Adrenal gland (tissue), 5 donors: Measurements from ENCODE around the gene PAX4.

Experiments used
- POLR2A ChIP-seq, 2 donors: fragments of 450-650 bp; IDR thresholded peaks; one replicate each; pipeline ENCODE4 v1.6.1; 2017; ENCODE audit warnings: antibody characterized with exemption in 2 of 2, mild to moderate bottlenecking in 2 of 2, moderate library complexity in 1 of 2
- TF ChIP-seq, protein P1 (sequence below), 6 experiments: fragments of 450-650 bp in 4 of 6; fragments of 200-600 bp in 2 of 6; sonication (generic) in 1 of 6; IDR thresholded peaks; 1 replicate in 5 of 6; 2 replicates in 1 of 6; pipeline versions ENCODE4 v1.5.1 to v1.8.0; 2016 to 2021; ENCODE audit warnings: antibody characterized with exemption in 6 of 6, mild to moderate bottlenecking in 2 of 6, moderate library complexity in 1 of 6
- donor health status: DM: no; HTN: no; CAD: no.

- TF ChIP-seq, protein P1, sequence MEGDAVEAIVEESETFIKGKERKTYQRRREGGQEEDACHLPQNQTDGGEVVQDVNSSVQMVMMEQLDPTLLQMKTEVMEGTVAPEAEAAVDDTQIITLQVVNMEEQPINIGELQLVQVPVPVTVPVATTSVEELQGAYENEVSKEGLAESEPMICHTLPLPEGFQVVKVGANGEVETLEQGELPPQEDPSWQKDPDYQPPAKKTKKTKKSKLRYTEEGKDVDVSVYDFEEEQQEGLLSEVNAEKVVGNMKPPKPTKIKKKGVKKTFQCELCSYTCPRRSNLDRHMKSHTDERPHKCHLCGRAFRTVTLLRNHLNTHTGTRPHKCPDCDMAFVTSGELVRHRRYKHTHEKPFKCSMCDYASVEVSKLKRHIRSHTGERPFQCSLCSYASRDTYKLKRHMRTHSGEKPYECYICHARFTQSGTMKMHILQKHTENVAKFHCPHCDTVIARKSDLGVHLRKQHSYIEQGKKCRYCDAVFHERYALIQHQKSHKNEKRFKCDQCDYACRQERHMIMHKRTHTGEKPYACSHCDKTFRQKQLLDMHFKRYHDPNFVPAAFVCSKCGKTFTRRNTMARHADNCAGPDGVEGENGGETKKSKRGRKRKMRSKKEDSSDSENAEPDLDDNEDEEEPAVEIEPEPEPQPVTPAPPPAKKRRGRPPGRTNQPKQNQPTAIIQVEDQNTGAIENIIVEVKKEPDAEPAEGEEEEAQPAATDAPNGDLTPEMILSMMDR (IDR thresholded peaks at IDR 0.05) = no peak
- no peak for TF ChIP-seq POLR2A (IDR thresholded peaks at IDR 0.05)
Measured at GRCh38 chr7:127594490-127594889, 23.5 kb downstream of the PAX4 start.
